ENCODE results near the gene ARHGEF37.
"Not testable (repeated sequence)": the region's sequence is repeated elsewhere in the genome, so short reads cannot be mapped to it uniquely, and the experiment has no call there.

DNA sequence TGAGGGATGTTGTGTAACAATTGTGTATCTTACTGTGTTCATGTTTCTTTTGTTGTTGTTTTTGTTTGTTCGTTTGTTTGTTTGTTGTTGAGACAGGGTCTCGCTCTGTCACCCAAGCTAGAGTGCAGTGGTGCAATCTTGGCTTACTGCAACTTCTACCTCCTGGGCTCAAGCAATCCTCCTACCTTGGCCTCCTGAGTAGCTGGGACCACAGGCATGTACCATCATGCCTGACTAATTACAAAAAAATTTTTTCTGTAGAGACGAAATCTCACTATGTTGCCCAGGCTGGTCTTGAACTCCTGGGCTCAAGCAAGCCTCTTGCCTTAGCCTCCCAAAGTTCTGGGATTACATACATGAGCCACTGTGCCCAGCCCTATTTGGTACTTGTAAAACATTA lies 13.8 kb downstream of the ARHGEF37 start:
- TF ChIP-seq POLR2A, POLR2AphosphoS5 (IDR thresholded peaks at IDR 0.05; ENCODE audit: low read depth, low read length): not testable (repeated sequence)
